Testis (tissue), 3 donors: ENCODE results near the gene ATP4A. TPM values are rescaled to one million over a fixed set of nuclear protein-coding genes. Genes with fewer than 3 reads are reported as not detected.

Source experiments
- DNase-seq: peaks from one replicate; pipeline ENCODE4 v3.0.0-alpha.2; 2019
- H3K27ac ChIP-seq, 2 donors: fragments of 200-600 bp; sonication (generic); one replicate each; pipeline ENCODE4 v1.5.1; 2019
- H3K27me3 ChIP-seq: fragments of 200-600 bp; sonication (generic); one replicate; pipeline ENCODE4 v1.5.1; 2019
- H3K36me3 ChIP-seq: fragments of 200-600 bp; sonication (generic); one replicate; pipeline ENCODE4 v1.5.1; 2017; ENCODE audit warnings: low read depth; ENCODE audit errors: missing control alignments
- H3K4me1 ChIP-seq: fragments of 200-600 bp; sonication (generic); one replicate; pipeline ENCODE4 v1.5.1; 2019
- H3K4me3 ChIP-seq, 2 donors: fragments of 200-600 bp; sonication (generic); one replicate each; pipeline ENCODE4 v1.5.1; 2017 to 2019
- H3K9me3 ChIP-seq: fragments of 200-600 bp; sonication (generic); one replicate; pipeline ENCODE4 v1.5.1; 2017
- CTCF ChIP-seq, 3 experiments: fragments of 450-650 bp in 2 of 3; fragments of 200-600 bp in 1 of 3; sonication (generic) in 1 of 3; IDR thresholded peaks; one replicate each; pipeline ENCODE4 v1.5.1; 2016 to 2019; ENCODE audit warnings: antibody characterized with exemption in 3 of 3, mild to moderate bottlenecking in 2 of 3, moderate library complexity in 1 of 3
- POLR2A ChIP-seq: fragments of 450-650 bp; IDR thresholded peaks from one replicate; pipeline ENCODE4 v1.6.1; 2017; ENCODE audit warnings: antibody characterized with exemption, mild to moderate bottlenecking, moderate library complexity
- WGBS, 2 donors: methylation state at CpG; one replicate each; pipeline ENCODE4 v1.1.5; 2018; 5-methylcytosine and 5-hydroxymethylcytosine counted together
- intact Hi-C: fragments of 100-400 bp; cut with DNase I; formaldehyde crosslinking; loops from one replicate; pipeline ENCODE4 v1.15.1; 2023; ENCODE audit warnings: low total_unique reads
- polyA plus RNA-seq: library from polyadenylated mRNA; stranded (reverse); fragments of 350-450 nt; fragmentation: Illumina TruSeq; extraction: RNeasy Lipid Tissue Mini Kit (QIAGEN cat#74804); gene quantifications from one replicate; pipeline ENCODE4 v1.2.3, GENCODE V29; 2014; ENCODE audit warnings: low read depth, low replicate concordance; ENCODE audit not compliant: insufficient read depth
- total RNA-seq, 2 donors: library from RNA; depleted of rRNA; stranded (reverse); fragments of >200 nt; gene quantifications; one replicate each; pipeline ENCODE4 v1.2.3, GENCODE V29; 2016

The ATP4A gene
- total and polyA plus RNA-seq, 3 donors from 2014 or later = 0.87 to 1.1 (median 1.1) TPM

DNA sequence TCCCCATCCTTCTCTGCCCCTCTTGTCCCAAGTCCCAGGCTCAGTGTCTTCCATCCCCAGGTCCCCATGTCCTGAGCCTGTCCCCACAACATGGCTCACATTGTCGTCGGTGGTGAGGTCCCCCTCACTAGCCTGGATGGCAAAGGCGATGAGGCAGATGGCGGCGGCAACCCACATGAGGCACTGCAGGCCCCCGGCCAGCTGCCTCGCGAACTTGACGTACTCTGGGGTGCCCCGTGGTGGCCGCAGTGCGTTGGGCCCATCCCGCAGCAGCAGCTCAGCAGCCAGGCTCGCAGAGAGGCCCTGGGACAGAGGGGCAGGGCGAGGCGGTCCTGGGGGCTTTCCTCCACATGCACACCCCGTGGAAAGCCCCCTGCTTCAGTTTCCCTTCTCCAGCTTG is 1.1 kb downstream of the ATP4A start:
- no peak overlapping the region for H3K4me3 ChIP-seq
- H3K36me3 ChIP-seq = no peaks in the 10 kb centered on the region
- no peaks in the 10 kb centered on the region for H3K9me3 ChIP-seq
- no peak for DNase-seq
- H3K27me3 ChIP-seq = no peaks in the 10 kb centered on the region
- H3K27ac ChIP-seq = no peak overlapping the region
- WGBS, 2 donors = 71 to 72% methylated on average over 6 to 17 of the region's 17 CpGs
- intact Hi-C loops = no loop called here
- H3K4me1 ChIP-seq = no peaks in the 10 kb centered on the region
- TF ChIP-seq CTCF (IDR thresholded peaks at IDR 0.05) (no peak), POLR2A (no peak)

DNA sequence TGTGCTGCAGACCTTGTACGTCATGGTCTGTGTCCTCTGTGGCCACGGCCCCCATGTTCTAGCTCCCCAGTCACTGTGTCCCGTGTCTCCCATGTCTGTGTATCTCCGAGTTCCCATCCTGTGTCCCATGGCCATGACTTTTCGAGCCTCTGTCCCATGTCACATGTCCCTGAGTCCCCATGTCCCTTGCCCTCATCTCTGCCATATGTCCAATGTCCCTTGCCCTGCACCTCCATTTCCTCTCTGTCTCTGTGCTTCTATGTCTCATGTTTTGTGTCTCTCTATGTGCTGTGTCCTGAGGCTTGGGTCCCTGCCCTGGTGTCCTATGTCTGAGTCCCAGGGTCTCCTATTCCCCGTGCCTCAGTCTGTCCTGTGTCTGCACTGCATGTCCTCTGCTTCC is 2.0 kb downstream of the ATP4A start:
- 82 to 86% methylated on average over 6 of the region's 6 CpGs for WGBS, 2 donors

GRCh38 chr19:35560677-35561076 is 2.8 kb downstream of the ATP4A start:
- H3K4me3 ChIP-seq = no peak overlapping the region
- 74 to 76% methylated on average over 6 of the region's 6 CpGs for WGBS, 2 donors
- H3K36me3 ChIP-seq = no peaks in the 10 kb centered on the region
- no peaks in the 10 kb centered on the region for H3K27me3 ChIP-seq
- H3K4me1 ChIP-seq = no peaks in the 10 kb centered on the region
- intact Hi-C loops = no loop called here
- no peak for DNase-seq
- no peak for TF ChIP-seq CTCF (IDR thresholded peaks at IDR 0.05)
- TF ChIP-seq POLR2A = no peak
- no peaks in the 10 kb centered on the region for H3K9me3 ChIP-seq
- H3K27ac ChIP-seq = no peak overlapping the region

More for the DNA sequence above, 2.0 kb downstream of the ATP4A start:
- no peaks in the 10 kb centered on the region for H3K4me1 ChIP-seq
- no peaks in the 10 kb centered on the region for H3K9me3 ChIP-seq
- intact Hi-C loops = no loop called here
- DNase-seq = no peak
- H3K36me3 ChIP-seq = no peaks in the 10 kb centered on the region
- no peak overlapping the region for H3K27ac ChIP-seq
- H3K27me3 ChIP-seq = no peaks in the 10 kb centered on the region
- H3K4me3 ChIP-seq = no peak overlapping the region
- TF ChIP-seq CTCF (IDR thresholded peaks at IDR 0.05) (no peak), POLR2A (no peak)

DNA sequence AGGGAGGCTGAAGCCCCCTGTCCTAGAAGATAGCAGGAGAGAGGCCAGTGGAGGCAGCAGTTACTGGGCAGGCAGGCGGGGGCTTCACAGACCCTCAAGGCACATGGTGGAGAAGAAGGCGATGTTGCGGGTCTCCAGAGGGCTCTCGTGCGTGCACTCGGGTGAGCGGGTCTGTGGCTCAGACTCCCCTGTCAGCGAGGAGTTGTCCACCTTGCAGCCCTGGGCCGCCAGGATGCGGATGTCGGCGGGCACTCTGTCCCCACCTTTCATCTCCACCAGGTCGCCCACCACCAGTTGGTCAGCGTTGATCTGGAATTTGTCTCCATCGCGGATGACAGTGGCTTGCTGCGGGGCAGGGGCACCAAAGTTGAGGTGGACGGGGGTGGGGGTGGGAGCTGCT is 3.2 kb downstream of the ATP4A start:
- no peaks in the 10 kb centered on the region for H3K9me3 ChIP-seq
- H3K36me3 ChIP-seq = no peaks in the 10 kb centered on the region
- TF ChIP-seq POLR2A (no peak), CTCF (IDR thresholded peaks at IDR 0.05) (no peak)
- no peaks in the 10 kb centered on the region for H3K27me3 ChIP-seq
- H3K4me3 ChIP-seq = no peak overlapping the region
- H3K4me1 ChIP-seq = no peaks in the 10 kb centered on the region
- WGBS, 2 donors = 88 to 92% methylated on average over 8 to 18 of the region's 18 CpGs
- no peak for DNase-seq
- no peak overlapping the region for H3K27ac ChIP-seq
- intact Hi-C loops = no loop called here

DNA sequence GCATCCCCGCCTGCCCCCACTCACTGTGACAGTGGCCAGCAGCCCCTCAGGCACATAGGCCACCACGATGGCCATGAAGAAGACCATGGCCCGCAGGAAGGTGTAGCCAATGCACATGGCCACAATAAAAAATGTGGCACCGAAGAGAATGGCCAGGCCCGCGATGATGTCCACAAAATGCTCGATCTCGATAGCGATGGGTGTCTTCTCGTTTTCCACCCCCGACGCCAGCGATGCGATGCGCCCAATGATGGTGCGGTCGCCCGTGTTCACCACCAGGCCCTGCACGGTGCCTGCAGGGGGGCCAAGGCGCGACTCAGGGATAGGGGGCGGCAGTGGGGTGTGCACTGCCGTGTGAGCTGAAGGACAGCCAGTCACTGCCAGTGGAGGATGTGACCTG is 3.7 kb downstream of the ATP4A start:
- no peaks in the 10 kb centered on the region for H3K36me3 ChIP-seq
- intact Hi-C loops = no loop called here
- no peaks in the 10 kb centered on the region for H3K4me1 ChIP-seq
- no peaks in the 10 kb centered on the region for H3K9me3 ChIP-seq
- no peaks in the 10 kb centered on the region for H3K27me3 ChIP-seq
- no peak overlapping the region for H3K27ac ChIP-seq
- H3K4me3 ChIP-seq = no peak overlapping the region
- TF ChIP-seq POLR2A (no peak), CTCF (IDR thresholded peaks at IDR 0.05) (no peak)
- DNase-seq = no peak
- WGBS, 2 donors = 91 to 93% methylated on average over 23 of the region's 23 CpGs
